Stimulated activated CD8-positive, alpha-beta memory T cell treated with anti-CD3 and anti-CD28 coated beads, Interleukin-7, amount 100 ng/mL, for 1 hour (primary cell): Measurements from ENCODE around the gene SGCD.

Experiments
- DNase-seq, 2 donors: peaks; one replicate each; pipeline ENCODE4 v3.0.0-alpha.2; 2020; ENCODE audit warnings: low read depth in 2 of 2

Gene SGCD

GRCh38 chr5:156400231-156400986, 73.4 kb downstream of the SGCD start:
- DNase-seq: no peak

GRCh38 chr5:156401804-156402203, 74.8 kb downstream of the SGCD start:
- DNase-seq: no peak

GRCh38 chr5:156402387-156402921, 75.5 kb downstream of the SGCD start:
- no peak for DNase-seq

DNA sequence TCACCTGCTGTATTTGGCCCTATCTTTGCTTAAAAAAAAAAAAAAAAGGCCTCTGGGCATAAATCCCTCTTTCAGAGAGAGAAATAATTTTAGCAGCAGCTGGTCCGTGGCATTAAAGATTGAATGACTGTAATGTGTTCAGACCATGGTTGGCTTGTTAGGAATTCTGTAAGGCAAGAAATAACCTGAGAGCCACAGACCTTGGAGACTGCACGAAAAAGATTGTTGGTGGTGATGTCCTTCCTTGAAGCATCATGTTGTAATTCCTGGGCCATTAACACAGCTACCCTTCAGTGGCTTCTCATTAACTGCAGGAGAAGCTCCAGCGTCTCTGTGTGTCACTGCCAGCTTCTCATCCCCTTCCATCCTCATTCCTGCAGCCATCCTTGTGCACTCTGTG, 79.0 kb downstream of the SGCD start:
- no peak for DNase-seq

DNA sequence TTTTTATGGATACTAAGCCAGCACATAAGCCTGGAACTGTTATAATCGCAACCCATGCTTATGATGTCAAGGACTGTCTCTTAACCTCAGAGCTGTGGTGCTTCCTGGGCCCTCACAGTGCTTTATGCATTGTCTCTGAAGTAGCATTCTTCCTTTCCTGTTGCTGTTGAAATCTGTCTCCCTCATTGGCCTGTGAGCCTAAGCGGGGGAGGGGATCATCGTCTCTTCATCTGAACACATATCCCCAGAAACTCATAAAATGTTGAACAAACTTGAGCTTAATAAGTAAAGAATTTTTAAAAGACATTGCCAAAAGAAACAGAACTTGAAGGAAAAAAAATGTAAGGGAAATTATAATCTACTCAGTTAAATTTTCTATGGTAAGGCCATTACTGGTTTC, 80.3 kb downstream of the SGCD start:
- DNase-seq: no peak

GRCh38 chr5:156409834-156410233, 82.9 kb downstream of the SGCD start:
- DNase-seq: no peak

DNA sequence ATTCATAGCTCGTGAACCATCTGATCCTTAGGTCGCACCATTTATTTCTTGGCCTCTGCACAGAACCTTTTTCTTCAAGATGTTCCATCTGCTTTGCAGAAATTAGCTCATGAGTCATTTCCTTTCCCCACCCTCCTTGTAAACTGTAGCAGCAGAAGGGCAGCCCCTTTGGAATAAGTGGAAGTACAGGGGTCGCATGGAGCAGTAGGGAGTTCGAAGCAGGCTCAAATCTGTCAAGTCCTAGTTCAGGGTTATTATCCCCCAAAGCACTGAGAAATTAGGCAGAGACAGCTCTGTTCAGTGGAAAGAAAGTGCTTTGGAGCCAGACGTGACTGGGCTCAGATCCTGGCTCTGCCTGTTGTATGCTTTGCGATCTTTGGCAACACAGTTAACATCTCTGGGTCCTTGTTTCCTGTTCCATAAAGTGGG, 84.2 kb downstream of the SGCD start:
- DNase-seq: no peak

DNA sequence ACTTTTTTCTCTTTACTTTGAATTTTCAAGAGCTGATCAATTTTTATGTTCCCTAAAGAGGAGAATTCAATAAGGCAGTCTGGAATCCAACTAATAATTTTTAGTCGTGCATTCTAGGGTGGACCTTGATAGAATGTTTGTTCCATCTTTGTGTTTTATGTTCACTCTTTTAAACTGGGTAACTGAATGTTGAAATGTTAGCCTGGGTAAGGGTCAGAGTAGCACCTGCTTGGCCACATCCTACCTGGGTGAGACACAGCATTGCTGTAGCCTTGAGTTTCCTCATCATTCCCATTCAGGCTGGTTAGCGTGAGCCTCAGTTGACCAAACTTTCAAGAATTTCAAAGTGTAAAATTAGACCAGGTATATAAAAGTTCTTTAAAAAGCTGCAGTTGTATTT, 85.0 kb downstream of the SGCD start:
- no peak for DNase-seq

GRCh38 chr5:156414391-156414790, 87.4 kb downstream of the SGCD start:
- DNase-seq: no peak

DNA sequence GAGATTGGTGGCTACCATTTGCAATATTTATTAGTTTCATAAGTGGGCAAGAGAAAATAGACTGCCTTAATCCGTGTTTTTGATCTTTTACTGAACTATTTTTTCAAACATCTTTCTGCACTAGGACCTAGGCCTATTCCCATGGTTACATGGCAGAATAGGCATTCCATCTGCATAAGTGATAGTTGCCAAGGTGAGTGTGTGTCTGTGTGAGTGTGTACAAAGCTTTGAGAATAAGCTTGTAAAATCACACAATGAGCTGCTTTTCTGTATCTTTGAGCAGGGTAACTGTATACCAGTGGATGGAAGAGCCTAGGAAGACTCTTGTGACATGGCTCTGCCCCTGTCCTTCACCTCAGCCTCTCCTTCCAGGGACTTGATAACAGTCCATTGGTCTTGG, 92.7 kb downstream of the SGCD start:
- DNase-seq: no peak

- no peak for DNase-seq
These were observed 93.7 kb downstream of the SGCD start for GRCh38 chr5:156420665-156421064.

DNA sequence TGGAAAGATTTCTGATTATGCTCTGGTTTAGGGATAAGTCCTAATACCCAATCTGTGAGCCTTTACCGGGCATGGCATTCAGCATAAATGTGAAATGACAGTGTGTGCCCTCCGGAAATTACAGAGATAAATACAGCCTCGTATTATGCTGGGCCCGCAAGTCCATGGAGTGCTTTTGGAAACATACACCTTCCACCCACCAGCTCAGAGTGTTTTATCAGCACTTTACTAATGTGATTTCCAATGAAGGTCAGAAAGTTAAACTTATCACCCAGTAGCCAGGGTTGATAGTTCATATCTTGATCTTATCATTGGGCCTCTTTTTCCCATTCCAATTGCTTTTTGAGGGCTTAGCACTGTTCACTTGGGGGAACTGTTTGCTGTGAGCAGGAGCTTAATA, 94.8 kb downstream of the SGCD start:
- no peak for DNase-seq

- no peak for DNase-seq
These were observed 96.6 kb downstream of the SGCD start for GRCh38 chr5:156423597-156423996.

DNA sequence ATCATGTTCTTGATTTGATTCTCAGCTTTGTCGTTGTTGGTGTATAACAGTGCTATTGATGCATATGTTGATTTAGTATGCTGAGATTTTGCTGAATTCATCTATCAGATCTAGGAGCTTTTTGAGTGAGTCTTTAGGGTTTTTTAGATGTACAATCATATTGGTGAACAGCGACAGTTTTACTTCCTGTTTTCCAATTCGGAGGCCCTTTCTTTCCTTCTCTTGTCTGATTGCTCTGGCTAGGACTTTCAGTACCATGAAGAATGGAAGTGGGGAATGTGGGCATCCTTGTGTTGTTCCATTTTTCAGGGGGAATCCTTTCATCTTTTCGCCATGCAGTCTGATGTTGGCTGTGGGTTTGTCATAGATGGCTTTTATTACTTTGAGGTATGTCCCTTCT, 100.4 kb downstream of the SGCD start:
- no peak for DNase-seq

DNA sequence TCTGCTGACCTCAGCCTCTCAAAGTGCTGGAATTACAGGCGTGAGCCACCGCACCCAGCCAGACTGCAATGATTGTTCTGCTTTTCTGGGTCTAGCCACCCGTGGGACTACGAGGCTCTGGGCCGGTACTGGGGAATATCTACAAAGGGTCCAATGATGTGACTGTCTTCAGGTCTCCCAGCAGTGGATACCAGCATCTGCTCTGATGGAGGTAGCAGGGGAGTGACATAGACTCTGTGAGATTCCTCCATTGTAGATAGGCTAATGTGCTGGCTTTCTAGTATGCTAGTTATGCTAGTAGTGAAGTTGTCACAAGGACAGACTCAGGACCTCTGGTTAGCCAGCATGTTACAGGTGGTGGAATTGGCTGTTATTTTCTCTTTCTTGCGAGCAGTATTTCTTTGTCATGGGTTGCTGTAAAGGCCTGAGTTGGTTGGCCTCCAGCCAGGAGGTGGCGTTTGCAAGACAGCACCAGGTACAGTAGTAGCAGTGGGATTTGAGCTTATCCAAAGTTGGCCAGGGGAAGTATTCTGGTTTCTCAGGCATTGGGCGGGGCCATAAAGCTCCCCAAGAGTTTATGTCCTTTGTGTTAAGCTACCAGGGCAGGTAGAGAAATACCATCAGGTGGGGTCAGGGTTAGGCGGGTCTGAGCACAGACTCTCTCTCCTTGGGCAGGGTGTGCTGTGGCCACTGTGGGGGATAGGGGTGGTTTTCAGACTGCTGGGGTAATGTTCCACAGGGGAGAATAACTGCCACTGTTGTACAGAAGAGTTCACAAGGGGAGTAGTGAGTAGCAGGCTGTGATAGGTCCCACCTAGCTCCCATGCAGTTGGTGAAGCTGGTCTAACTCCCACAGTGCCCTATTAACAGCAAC, 105.2 kb downstream of the SGCD start:
- DNase-seq: no peak

GRCh38 chr5:156432830-156433105, 105.8 kb downstream of the SGCD start:
- DNase-seq: no peak

DNA sequence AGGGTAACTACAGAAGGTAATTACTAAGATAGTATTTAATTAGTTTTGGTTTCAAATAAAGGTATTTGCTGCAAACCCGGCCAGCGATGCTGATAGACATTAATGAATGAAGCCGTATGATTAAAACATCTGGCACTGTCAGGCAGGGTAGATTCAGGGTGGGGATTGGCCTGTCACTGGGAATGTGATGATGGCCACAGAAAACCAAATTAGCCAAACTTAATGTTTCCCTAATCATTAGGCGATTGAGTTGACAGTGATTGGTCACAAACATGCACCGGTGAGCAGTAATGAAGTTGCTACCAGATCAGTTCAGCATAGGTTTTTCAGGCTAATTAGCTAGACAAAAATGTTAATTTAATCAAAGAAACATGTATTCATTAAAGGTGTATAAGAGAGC, 107.5 kb downstream of the SGCD start:
- DNase-seq: no peak

GRCh38 chr5:156435101-156435500, 108.1 kb downstream of the SGCD start:
- DNase-seq: no peak

DNA sequence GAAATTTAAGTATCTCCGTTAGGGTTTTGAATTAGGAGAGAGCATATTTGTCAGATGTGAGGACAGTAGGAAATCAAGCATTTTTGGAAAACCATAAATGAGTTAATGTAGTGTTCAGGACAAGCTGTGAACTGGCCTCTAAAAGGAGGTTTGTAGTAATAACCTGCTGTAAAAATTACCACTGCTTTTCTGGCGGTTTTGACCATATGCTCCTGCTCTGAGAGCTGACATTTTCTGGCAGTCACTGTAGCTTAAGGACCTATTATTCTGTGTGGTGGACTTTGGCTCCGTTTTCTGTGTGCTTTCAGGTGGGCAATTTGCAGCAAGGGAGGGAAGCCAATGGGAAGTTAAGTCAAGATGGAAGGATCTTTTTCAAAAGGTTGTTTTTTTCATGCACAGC, 111.1 kb downstream of the SGCD start:
- DNase-seq: no peak

DNA sequence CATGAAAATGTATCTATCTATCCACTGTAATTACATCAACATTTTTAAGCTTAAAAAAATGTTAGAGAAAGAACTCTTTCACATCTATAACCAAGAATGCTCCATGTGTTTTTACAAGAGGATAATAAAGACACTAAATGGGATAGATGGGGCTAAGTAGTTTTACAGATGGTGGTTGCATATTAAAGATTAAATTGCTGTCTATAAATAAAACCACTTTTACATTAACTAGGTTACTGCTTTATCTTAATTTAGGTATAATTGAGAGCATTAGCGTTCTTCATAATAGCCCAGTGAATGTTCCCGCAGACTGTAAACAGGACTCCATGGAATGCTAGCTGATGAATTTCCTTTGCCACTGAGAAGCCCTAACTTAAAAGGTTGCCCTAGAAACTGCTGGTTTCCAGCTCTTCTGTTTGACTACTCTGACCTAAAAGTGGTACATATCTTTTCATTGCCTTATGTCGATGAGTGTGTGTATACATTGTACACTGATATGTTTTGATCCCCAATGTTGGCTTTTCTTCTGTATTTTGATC, 117.9 kb downstream of the SGCD start:
- no peak for DNase-seq

DNA sequence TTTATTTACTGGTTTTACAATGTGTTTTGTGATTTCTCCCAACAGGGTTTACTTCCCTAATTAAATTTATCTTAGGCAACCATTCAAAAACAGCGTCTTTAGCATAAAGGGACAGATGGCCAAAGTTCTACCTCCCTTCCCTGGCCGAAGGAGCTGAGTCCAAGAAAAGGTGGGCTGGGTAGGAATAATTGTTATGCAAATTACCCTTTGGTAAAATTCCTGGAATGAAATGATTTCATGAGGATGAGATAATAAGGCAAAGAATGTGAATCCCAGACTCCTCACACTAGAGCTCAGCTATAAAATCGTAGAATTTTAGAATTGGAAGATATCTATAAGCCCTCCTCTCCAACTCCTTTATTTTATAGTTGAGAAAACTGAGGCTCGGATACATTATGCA, 119.6 kb downstream of the SGCD start:
- no peak for DNase-seq

GRCh38 chr5:156450778-156451177, 123.8 kb downstream of the SGCD start:
- DNase-seq: no peak

DNA sequence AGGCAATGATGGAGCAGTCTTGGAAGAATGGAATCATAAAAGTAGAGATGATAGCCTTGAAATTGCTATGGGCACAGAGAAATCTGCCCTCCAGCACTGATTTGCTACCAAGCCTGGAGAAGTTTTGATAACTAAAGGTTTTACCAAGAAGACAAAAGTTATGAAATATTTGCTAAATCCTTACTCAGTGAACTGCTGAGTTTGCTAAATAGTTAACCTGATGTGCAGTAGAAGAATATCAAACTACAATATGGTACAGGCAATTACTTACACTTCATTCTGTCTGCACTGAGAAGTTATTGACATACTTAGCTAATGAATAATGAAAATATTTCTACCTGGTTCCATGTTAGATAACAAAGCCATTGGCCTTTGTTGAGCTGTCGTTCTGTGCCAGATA, 124.5 kb downstream of the SGCD start:
- no peak for DNase-seq
